Renal cortex interstitium (tissue), 11 donors: ENCODE measurements around the gene NAA40. TPM values are rescaled to one million over a fixed set of nuclear protein-coding genes. Genes with fewer than 3 reads are reported as not detected.

Source experiments
- DNase-seq, 11 donors: peaks; one replicate each; pipeline ENCODE4 v3.0.0-alpha.2; 2013; ENCODE audit warnings: low read depth in 9 of 11, low spot score in 4 of 11; ENCODE audit errors: extremely low read depth in 1 of 11
- polyA plus RNA-seq, 3 donors: library from polyadenylated mRNA; unstranded; fragments of 120-200 nt; gene quantifications; one replicate each; pipeline ENCODE4 v1.2.1, GENCODE V29; 2013; ENCODE audit not compliant: insufficient read length in 3 of 3

NAA40 gene
- polyA plus RNA-seq, 3 donors = 32.0 to 43.8 (median 32.0) TPM

DNA sequence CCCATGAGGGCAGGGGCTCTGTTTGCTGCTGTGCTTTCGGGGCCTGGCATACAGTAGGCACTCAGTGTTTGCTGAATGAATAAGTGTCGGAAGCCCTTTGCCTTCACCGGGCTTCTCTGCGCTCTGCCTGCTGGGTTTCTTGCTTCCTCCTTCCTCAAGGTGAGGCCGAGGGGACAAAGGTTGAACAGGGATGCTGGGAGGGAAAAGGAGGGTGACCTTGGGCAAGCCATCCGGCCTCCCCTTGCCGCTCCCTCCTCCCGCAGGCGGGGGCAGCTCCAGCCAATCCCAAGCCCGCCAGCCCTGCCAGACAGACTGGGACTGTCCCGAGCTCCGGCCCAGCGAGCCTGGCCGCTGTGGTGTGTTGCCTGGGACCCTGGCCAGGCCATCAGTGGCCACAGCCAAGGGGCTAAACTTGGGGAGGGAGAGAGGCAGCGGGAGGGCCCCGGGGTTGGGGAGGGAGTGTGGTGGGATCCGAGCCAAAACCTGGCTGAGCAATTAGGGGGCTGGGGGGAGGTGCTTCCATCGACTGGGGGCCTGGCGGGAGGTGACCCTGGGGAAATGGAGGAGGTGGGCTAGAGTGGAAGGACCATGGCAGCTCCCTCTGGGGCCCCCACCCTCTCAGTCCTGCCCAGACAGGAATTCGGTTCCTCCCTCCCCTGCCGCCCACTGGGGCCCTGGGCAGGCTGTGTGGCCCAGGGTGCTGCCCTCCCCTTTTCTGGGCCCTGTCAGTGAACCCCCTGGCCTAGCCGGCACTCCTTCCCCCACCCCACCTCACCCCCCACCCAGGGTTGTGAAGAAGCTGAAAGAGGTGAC lies 18.5 kb upstream of the NAA40 start:
- DNase-seq = no peak

DNA sequence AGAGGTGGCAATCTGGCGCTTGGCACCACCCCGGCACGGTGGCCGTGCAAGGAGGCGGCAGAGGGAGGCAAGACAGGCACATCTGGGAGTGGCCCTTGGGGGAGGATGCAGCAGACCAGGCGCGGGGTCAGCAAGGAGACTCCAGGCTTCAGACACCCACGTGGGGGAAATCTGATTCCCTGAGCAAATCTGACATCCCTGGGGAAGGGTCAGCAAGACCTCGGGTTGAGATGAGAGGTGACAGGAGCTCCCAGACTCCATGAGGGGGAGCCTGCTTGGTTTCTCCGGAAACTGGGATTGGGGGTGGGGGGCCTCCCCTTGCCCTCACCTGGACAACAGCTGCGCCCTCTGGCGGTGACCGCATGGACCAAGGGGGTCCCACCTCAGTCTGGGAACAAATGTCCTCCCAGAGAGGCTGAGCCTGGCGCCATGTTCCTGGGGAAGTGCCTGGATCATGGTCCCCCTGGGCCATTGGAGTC lies 17.8 kb upstream of the NAA40 start:
- DNase-seq = no peak

DNA sequence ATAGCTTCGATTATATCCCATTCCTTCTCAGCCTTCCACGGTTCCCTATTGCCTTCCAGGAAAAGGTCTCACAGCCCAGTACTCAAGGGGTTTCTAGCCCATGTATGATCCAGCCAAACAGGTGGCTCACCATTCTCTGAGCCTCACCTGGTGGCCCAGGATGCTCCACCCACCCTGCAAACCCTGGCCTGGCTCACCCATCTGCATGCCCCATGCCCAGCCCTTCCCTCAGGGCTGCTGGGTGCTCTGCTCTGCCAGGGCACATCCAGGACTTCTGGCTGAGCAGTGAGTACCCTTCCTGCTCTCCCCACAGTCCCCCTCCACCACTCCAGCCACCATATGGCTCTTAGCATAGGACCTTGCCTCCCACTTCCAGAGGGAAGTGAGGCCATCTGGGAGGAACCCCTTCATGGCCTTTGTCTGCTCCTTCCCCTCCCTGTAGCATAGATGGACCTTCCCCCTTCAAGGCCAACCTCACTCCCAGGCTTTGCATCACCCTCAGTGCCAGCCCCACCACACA lies 16.1 kb upstream of the NAA40 start:
- DNase-seq = no peak

DNA sequence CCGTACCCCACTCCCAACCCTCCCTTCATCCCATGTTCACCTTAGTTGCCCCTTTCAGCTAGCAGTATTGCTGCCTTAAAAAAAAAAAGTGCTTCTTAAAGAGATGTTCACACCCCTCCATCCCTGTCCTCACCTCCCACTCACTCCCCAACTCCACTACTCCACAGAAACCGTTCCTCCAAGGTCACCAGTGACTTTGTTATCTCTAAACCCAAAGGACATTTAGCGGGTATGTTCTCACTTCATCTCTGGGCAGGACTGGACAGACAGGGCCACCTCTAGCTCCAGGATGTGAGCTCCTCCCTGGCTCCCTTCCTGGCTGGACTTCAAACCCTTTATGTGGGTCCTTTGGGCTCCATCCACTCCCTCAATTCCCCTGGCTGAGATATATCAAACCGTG lies 15.5 kb upstream of the NAA40 start:
- no peak for DNase-seq

DNA sequence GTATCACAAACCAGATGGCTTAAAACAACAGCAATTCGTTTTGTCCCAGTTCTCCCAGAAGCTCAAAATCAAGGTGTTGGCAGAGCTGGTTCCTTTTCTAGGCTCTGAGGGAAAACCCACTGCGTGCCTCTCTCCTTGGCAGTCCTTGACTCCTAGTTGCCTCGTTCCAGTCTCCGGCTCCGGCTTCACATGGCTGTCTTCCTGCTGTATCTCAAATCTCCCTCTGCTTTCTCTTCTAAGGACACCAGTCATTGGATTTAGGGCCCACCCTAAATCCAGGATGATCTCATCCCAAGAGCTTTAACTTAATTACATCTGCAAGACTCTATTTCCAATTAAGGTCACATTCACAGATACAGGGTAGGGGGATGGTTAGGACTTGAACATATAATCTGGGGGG lies 9.2 kb upstream of the NAA40 start:
- DNase-seq = no peak

DNA sequence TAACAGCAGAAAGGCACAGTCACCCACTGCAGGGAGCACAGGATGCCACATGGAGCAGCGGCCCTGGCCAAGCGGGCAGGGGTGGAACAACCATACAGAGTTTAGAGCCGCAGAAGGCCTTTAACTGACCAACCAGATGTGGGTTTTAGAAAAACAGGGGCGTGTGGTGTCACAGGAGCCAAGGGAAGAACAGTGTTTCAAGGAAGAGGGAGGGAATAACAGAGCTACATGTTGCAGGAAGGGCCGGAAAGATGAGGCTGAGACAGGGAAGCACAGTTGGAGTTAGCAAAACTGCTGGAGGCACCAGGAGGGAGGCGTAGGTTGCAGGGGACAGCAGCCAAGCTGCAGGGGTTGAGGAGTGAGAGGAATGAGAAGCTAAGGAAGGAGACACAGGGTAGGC lies 7.8 kb upstream of the NAA40 start:
- no peak for DNase-seq

DNA sequence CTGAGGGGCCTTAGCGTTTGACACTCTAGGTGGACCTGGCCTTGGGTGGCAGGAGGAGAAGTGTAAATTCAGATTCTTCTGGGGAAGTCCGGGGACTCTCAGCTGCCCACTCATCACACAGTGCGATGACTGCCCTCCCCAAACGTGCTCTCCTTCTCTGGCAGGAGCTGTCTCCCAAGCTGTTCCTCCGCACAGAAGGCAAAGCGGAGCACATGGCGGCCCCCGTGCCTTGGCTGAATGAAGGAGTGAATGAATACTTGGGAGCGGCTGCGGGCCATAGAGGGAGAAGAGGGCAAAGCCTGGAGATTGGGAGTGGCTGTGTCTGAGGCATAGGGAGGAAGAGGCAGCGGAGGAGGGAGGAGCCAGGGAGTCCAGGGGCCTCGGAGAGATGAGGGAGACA lies 6.9 kb upstream of the NAA40 start:
- DNase-seq = no peak

DNA sequence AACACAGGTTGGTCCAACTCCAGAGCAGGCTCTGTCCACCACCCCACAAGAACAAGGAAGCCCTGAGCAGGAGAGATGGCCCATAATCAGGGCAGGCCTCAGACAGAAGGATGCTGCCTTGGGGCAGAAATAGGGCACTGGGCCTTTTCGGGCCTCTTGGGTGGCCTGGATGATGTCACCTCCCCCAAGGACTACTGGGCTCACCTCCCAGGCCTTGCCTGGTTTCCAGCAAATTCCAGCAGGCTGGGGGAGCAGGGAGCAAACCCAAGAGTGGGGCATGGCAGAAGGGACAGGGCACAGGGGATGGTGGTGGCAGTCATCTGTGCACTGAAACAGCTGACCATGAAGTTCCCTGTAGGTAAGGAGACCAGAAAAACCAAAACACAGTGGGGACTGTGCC lies 5.3 kb upstream of the NAA40 start:
- DNase-seq = no peak

DNA sequence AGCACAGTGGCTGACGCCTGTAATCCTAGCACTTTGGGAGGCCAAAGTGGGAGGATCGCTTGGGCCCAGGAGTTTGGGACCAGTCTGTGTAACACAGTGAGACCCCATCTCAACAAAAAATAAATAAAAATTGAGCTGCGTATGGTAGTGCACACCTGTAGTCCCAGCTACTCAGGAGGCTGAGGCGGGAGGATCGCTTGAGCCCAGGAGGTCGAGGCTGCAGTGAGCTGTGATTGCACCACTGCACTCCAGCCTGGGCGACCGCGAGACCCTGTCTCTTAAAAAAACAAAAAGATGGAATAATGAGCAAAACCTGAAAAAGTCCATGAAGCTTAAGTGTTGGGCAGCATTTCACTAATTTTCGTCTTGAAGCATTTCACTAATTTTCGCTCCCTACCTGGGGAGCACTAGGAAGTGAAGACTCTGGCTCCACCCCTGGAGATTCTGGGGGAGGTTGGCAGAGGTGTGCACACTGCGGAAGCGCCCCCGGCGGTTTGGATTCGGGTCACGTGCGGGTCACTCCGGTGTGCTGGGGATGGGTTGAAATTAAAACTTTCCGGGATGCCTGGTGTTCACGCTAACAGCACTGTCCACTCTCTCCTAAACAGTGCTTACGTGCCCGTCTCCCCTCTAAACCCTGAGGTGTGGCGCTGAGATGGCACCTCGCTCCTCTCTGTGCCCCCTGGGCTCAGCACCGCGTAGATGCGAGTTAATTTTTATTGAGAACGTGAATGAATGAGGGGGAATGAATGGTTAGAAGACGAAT lies 906 bp upstream of the NAA40 start:
- no peak for DNase-seq

DNA sequence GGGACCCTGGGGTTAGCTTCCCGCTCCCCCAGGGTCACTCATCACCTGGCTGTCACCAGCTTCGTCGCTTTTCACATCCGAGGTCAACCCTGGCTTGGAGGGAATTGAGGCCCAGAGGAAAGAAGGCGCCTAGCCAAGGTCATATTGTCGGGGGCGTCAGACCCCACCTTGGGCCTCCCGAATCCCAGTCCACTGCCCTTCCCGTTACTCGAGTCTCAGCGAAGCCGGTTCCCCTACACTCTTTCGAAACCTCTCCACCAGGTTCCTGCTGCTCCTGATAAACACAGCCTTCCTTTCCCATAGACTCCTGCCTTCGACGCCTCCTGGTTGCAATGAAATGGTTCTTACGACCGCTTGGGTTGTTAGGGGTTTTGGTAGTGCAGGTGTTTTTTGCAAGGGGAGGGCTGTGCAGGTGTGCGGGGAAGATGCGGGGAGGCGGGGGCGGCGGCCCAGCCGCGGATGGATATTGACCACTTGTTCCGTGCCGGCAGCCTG lies 642 bp downstream of the NAA40 start:
- no peak for DNase-seq

DNA sequence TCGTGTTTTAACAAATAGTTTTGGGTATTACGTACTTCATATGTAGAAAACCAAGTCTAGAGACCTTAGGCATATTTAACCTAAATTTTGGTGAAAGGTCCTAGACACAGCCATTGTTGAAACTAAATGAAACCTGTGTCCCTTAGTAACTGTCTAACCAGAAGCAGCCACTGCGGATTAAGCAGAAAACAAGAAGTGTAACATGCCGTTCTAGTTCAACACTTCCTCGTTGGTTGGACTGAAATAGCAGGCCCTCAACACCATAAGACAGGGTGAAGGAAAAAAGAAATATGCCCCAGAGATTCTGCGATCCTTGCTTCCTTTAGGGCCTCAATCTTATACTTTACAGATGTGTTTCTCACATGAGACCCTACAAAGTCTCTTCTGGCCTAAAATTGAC lies 2.0 kb downstream of the NAA40 start:
- no peak for DNase-seq

DNA sequence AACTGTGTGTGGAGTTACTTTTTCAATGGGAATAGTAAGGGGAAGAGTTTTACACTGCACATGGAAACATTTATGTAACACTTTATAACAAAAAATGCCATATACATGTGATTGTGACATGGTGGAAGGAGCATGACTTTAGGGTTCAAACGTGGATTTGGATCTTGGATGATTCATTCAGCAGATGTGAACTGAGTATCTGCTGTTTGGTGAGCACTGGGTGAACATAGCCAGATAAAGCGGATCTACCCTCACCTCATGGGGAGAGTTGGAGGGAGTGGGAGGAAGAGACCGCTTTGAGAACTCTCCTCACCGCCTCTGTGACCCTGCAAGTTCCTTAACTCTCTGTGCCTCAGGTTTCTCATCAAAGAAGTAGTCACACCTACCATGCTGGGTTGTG lies 3.1 kb downstream of the NAA40 start:
- no peak for DNase-seq

DNA sequence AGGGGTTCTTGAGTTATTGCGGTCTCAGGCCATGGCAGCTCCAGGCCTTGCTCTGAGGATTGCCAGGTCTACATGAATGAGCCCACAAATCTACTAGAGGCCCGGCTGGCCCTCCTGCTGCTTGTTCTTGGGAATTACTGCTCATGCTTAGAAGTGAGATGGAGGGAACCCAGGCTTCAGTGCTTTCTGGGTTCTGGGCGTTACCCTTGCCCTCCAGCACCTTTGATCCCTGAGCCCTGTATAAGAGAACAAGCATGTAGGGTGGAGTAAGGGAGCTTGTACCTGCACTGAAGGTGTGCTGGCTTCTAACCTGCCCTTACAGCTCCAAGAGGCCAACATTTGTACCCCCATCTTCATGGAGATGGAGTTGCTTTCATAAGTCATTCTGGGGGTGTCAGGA lies 4.0 kb downstream of the NAA40 start:
- no peak for DNase-seq

DNA sequence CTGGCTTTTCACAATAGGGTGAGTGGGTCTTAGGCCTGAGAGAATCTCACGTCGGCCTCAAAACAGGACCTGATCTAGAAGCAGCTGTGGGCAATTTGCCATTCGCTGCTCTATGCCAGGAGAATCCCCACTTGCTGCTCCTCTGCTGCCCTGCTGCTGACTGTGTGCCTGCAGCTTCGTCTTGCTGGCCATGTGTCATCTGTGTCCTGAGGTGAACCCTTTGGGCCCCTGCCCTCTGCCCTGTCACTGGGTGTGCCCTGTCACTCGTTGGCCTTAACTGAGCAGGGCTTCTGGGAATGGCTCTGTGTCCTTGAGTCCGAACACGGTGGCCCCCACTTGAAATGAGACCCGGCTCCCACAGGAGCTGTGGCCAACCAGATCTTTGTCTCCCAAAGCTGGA lies 6.2 kb downstream of the NAA40 start:
- no peak for DNase-seq

DNA sequence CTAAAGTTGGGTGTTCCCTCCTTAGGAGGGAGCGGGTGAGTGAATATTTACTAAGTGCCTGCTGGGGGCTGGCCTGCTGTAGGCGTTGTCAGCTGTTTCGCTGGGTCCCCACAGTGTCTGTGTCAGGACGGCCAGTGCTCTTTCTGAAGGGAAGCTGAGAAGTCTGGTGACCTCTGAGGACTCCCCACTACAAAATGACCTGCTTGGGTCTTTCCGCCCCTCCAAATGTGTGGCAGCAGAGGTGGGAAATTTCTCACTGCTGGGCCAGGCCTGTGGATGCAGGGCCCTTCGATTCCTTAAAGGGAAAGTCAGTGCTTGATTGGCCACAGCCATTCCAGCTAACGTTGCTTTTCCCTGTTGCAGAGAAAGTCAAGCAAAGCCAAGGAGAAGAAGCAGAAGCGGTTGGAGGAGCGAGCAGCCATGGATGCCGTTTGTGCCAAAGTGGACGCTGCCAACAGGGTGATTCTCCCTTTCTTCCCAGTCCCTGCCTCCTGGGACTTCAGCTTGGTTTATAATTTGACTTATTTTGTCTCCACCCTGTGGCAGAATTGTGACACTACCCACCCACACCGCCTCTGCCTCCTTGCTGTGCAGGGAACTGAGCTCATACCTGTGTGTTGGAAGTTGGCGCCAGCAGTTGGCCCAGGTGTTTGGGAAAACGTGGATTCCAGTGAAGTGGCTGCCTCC lies 6.8 kb downstream of the NAA40 start:
- DNase-seq = peak in 9 of 11 donors; percentile 46 to 70 (median 62)

DNA sequence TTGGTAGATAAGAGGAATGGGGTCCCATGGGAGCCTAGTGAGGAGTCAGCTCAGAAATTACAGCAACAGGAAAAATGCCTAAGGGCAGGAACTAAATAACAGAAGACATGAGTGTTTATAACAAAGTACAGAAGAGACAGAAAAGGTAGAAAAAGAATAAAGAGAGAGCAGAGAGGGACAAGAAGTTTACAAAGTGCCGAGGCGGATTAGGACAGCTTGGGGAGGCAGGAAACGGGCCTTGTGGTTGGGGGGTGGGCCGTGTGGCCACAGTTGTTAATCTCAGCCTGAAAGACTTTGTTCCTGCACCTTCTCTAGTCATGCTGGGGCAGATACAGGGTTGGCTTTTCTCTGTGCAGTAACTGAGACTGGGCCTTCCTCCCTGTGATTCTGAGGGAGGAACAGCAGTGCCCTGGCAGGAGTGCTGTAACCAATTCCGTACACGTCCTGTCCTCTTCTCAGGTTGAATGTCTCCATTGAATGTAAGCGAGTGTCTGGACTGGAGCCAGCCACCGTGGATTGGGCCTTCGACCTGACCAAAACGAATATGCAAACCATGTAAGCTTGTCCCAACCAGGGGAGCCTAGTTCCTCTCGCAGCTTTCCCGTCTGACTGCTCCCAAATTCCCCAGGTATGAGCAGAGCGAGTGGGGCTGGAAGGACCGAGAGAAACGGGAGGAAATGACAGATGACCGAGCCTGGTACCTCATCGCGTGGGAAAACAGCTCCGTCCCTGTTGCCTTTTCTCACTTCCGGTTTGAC lies 13.2 kb downstream of the NAA40 start:
- DNase-seq = no peak

DNA sequence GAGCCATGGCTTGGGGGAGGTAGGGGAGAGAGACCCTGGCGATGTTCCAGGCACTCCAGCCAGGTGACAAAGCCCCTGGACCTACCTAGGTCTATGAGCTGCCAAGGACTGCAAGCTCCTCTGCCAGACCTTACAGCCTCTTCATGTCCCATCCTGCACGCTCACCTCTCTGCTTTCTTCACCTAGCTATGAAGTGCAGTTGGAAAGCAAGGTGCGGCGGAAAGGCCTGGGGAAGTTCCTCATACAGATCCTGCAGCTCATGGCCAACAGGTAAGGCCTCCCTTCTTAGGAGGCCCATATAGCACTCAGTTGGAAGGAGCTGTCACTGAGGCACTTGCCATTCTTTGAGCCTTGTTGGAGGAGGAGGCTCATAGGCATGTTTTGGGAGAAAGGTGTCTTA lies 13.8 kb downstream of the NAA40 start:
- no peak for DNase-seq

DNA sequence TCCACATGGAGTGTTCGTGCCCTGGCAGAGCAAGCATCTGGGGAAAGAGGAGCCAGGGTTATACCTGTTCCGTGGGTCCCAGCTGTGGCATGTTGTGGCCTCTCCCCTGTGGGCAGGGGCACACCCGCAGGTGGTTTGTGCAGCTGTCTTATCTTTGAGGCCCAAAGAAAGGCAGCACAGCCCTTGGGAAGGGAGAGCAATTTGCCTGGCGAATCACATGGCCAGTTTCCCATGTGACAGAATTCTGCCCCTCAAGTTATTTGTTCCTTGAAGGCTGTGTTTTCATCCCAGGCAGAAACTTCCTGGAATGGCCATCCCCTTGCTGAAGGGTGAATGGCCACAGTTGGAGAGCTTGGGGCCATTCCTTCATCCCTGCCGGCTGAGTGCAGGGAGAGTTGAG lies 19.2 kb downstream of the NAA40 start:
- no peak for DNase-seq
